Measurements from ENCODE around the gene TSEN34.
"Not testable (repeated sequence)": the region's sequence is repeated elsewhere in the genome, so short reads cannot be mapped to it uniquely, and the experiment has no call there.

The TSEN34 gene

GRCh38 chr19:54189145-54189734 lies 1.9 kb upstream of the TSEN34 start, which contains the start of gene MBOAT7:
TSS of gene MBOAT7 (minus strand) at chr19:54189580. CDS start at chr19:54188508, 1,072 bp downstream.
- TF ChIP-seq POLR2A (IDR thresholded peaks at IDR 0.05; ENCODE audit: low read depth, low read length) = peak; percentile 75; the same call in 1 of the 2 replicates
- no peak for DNase-seq (ENCODE audit: insufficient read length, low spot score)
- no peak for FAIRE-seq

DNA sequence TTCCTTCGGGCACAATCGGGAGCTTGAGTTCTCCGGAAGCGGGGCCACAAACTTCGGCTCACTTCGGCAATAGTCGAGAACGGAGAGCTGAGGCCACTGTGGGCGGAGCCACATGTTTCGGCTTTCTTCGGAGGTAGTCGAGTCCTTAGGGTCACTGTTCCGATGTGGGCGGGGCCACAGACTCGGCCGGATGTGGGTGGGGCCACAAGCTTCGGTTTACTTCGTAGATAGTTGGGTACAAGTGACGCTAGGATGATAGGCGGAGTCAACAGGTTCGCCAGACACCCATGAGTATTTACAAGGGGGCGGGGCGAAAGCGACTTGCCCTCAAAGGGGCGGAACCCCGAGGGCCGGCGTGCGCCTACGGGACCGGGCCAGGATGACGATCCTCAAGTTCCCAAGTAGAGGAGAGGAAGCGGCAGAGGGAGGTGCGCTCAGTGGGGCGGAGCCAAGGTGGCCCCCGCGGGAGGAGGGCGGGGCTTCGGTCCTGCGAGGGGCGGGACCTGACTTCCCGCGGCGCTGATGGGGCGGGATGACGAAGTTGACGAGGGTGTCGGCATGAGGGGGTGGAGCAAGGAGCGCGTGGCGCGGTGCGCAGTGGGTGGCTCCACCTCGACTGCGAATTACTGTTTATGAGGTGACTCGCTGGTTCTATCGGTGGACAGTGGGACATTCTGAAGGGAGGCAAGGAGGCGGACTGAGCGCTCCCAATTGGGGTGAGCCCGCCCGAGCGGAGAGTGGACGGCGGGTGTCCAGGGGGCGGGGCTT lies 1.2 kb upstream of the TSEN34 start:
- DNase-seq (ENCODE audit: insufficient read length, low spot score) = peak; percentile 96
- peak; percentile 73 for FAIRE-seq
- peak; percentile 70; the same call in 1 of the 2 replicates for TF ChIP-seq POLR2A (IDR thresholded peaks at IDR 0.05; ENCODE audit: low read depth, low read length)

DNA sequence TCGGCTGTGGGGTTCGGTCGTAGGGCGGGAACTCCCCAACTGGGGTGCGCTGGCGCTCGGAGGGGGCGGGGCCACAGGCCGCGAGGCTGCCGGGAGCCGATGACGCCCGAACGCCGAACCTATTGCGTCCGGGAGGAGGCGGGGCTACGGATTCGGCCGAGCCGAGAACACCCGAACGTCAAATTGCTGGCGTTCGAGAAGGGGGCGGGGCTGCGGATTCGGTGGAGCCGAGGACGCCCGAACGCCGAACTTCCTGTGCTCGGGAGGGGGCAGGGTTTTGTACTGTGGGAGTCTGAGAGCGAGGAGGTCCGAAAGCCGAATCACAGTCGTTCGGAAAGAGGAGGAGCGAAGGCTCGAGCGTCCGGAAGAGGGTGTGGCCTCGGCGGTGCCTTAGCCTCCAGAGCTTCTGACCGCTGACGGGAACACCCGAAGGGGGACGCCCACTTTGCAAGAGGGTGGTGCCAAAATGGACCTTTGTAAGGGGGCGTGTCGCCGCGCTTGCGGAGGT lies 551 bp upstream of the TSEN34 start:
- DNase-seq (ENCODE audit: insufficient read length, low spot score) (peak; percentile 95), FAIRE-seq (peak; percentile 71)

DNA sequence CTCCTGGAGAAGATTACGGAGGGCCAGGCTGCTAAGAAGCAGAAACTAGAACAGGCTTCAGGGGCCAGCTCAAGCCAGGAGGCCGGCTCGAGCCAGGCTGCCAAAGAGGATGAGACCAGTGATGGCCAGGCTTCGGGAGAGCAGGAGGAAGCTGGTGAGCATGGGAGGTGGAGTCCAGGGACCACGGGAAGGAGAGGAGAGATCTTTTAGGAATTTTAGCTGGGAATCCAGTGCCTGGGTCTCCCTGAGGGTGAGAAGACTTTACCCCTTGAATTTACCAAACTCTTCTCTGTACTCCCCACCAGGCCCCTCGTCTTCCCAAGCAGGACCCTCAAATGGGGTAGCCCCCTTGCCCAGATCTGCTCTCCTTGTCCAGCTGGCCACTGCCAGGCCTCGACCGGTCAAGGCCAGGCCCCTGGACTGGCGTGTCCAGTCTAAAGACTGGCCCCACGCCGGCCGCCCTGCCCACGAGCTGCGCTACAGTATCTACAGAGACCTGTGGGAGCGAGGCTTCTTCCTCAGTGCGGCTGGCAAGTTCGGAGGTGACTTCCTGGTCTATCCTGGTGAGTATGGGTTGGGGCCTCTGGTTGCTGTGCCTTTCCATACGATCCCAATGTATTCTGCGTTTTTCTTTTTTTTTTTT lies 824 bp downstream of the TSEN34 start:
- no peak for FAIRE-seq
- TF ChIP-seq POLR2A (IDR thresholded peaks at IDR 0.05; ENCODE audit: low read depth, low read length) = no peak
- DNase-seq (ENCODE audit: insufficient read length, low spot score) = no peak

More for the DNA sequence above, 551 bp upstream of the TSEN34 start:
- TF ChIP-seq POLR2A (IDR thresholded peaks at IDR 0.05; ENCODE audit: low read depth, low read length) = no peak; the same call in 1 of the 2 replicates

GRCh38 chr19:54193011-54193410 lies 1.9 kb downstream of the TSEN34 start:
- no peak for TF ChIP-seq POLR2A (IDR thresholded peaks at IDR 0.05; ENCODE audit: low read depth, low read length)
- DNase-seq (ENCODE audit: insufficient read length, low spot score) (no peak), FAIRE-seq (no peak)

DNA sequence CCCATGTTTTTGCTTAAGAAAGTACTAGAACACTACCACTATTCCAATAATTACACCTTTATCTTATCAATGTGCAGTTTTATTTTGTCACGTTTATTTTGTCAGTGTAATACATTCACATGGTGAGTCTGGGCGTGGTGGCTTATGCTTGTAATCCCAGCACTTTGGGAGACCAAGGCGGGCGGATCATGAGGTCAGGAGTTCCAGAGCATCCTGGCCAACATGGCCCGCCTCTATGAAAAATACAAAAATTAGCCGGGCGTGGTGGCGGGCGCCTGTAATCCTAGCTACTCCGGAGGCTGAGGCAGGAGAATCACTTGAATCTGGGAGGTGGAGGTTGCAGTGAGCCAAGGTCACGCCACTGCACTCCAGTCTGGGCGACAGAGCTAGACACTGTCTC lies 3.4 kb downstream of the TSEN34 start:
- not testable (repeated sequence) for FAIRE-seq; DNase-seq (ENCODE audit: insufficient read length, low spot score)

GRCh38 chr19:54196536-54196935 lies 5.4 kb downstream of the TSEN34 start:
- DNase-seq (ENCODE audit: insufficient read length, low spot score) = no peak
- FAIRE-seq = no peak
- no peak for TF ChIP-seq POLR2A (IDR thresholded peaks at IDR 0.05; ENCODE audit: low read depth, low read length)

GRCh38 chr19:54197121-54197520 lies 6.0 kb downstream of the TSEN34 start:
- no peak for DNase-seq (ENCODE audit: insufficient read length, low spot score)
- no peak for FAIRE-seq
- no peak for TF ChIP-seq POLR2A (IDR thresholded peaks at IDR 0.05; ENCODE audit: low read depth, low read length)

DNA sequence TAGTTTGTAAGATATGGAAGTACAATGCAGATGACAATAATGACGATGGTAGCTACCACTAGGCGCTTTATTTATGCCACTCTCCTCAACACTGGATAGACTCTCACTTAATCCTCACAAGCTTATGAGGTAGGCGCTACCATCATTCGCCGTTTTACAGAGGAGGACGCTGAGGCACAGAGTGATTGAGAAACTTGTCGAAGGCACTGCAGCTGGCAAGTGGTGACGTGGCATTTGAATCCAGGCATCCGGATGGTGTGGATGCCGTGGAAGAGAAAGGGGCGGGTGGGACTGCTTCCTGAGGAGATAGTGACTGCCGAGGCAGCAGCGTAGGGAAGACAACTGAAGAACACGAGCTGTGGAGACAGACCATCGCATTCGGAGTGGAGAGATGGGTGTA lies 8.3 kb downstream of the TSEN34 start:
- DNase-seq (ENCODE audit: insufficient read length, low spot score) (no peak), FAIRE-seq (no peak)
- TF ChIP-seq POLR2A (IDR thresholded peaks at IDR 0.05; ENCODE audit: low read depth, low read length) = no peak

GRCh38 chr19:54201172-54201701 lies 10.1 kb downstream of the TSEN34 start:
- no peak for DNase-seq (ENCODE audit: insufficient read length, low spot score)
- no peak for FAIRE-seq
- no peak for TF ChIP-seq POLR2A (IDR thresholded peaks at IDR 0.05; ENCODE audit: low read depth, low read length)

DNA sequence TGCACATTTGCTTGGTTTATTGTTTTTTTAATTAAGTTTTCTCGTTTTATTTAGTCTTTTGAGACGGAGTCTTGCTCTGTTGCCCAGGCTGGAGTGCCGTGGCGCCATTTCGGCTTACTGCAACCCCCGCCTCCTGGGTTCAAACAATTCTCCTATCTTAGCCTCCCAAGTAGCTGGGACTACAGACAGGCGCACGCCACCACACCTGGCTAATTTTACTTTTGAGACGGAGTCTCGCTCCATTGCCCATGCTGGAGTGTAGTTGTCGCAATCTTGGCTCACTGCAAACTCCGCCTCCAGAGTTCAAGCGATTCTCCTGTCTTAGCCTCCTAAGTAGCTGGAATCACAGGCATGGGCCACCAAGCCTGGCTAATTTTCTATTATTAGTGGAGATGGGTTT lies 10.9 kb downstream of the TSEN34 start:
- no peak for TF ChIP-seq POLR2A (IDR thresholded peaks at IDR 0.05; ENCODE audit: low read depth, low read length)
- FAIRE-seq = no peak
- no peak for DNase-seq (ENCODE audit: insufficient read length, low spot score)

- FAIRE-seq = no peak
- no peak for DNase-seq (ENCODE audit: insufficient read length, low spot score)
- TF ChIP-seq POLR2A (IDR thresholded peaks at IDR 0.05; ENCODE audit: low read depth, low read length) = no peak
Observed at GRCh38 chr19:54203151-54203611, 12.1 kb downstream of the TSEN34 start.

- DNase-seq (ENCODE audit: insufficient read length, low spot score) = no peak
- TF ChIP-seq POLR2A (IDR thresholded peaks at IDR 0.05; ENCODE audit: low read depth, low read length) = no peak
- FAIRE-seq = no peak
Observed at GRCh38 chr19:54204767-54205468, 13.8 kb downstream of the TSEN34 start.

Measured in H54 (cell line).